Activated T-cell treated with anti-CD3 and anti-CD28 coated beads for 24 hours (primary cell): ENCODE results near the gene NUP210.

ENCODE experiments used
- DNase-seq: peaks from one replicate; pipeline ENCODE4 v3.0.0-alpha.2; 2020; ENCODE audit warnings: low read depth

NUP210 gene

DNA sequence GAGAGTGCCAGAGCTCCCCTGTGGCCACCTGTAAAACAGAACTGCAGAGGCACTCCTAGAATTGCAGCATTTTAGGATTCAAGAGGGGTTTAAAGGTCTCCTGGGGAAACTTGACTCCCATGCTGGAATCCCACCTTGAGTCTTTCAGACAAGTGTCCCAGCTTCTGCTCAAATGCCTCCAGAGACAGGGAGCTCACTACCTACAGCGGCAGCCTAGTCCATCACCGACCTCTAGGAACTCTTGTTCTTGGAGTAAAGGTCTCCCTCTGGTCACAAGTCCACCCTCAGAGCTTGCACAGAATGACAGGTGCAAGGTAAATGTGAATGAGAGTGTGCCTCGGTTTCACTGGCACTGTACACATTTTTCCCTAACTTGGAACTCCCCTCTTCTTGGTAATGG lies 72.0 kb downstream of the NUP210 start:
- DNase-seq = no peak

GRCh38 chr3:13347390-13347950 lies 72.7 kb downstream of the NUP210 start:
- DNase-seq = no peak

GRCh38 chr3:13346481-13347389 lies 73.4 kb downstream of the NUP210 start:
- peak; percentile 68 for DNase-seq

DNA sequence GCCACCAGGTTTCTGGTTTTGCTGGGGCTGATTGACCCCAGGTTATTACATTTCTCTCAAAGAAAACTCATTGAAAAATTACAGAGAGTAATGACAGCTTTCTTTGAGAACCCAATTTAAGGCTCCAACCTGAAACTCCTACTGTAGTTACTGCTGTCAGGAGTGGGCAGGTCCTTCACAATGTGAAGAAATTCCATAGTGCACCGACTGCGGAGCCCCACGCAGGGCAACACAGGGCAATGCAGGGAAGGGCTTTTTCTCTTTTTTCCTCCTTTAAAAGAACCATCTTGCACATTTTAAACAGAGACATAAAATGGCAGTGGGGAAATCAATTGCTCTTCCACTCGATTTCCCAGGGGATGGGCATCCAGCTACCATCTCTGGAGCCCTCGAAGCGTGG lies 74.3 kb downstream of the NUP210 start:
- DNase-seq = no peak

DNA sequence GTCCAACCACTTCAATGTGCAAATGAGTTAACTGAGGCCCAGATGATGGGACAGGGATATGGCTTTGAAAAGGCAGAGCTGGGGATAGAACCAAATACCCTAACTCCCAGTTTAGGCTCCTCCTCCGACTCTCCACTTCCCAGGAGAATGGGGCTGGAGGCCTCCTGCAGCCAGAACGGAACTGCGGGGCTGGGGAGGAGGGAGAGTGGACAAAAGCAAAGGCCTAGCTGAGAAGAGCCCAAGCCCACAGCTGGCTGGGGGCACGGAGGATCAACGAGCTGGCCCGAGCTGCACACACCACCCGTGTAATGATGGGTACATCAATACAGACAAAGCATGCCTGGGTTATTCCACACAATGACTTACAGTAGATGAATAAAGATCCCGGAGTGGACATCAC lies 74.8 kb downstream of the NUP210 start:
- DNase-seq = no peak

DNA sequence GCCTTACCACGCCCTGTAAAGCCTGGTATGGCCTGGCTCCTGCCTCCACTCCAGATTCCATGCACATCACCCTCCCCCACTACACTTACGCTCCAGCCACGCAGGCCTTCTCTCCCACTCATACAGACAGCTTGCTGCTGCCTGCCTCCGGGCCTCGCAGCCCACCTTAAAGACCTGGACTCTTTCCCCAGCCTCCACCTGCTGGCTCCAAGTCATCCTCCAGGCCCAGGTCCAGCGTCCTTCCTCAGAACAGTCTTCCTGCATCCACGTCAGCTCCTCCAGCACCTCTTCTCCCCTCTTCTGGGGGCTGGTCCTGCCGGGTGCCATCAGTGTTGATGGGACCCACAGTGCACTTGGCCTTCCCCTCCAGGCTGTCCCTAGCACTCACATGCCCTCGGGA lies 75.5 kb downstream of the NUP210 start:
- no peak for DNase-seq

GRCh38 chr3:13343601-13344000 lies 76.5 kb downstream of the NUP210 start:
- DNase-seq = no peak

DNA sequence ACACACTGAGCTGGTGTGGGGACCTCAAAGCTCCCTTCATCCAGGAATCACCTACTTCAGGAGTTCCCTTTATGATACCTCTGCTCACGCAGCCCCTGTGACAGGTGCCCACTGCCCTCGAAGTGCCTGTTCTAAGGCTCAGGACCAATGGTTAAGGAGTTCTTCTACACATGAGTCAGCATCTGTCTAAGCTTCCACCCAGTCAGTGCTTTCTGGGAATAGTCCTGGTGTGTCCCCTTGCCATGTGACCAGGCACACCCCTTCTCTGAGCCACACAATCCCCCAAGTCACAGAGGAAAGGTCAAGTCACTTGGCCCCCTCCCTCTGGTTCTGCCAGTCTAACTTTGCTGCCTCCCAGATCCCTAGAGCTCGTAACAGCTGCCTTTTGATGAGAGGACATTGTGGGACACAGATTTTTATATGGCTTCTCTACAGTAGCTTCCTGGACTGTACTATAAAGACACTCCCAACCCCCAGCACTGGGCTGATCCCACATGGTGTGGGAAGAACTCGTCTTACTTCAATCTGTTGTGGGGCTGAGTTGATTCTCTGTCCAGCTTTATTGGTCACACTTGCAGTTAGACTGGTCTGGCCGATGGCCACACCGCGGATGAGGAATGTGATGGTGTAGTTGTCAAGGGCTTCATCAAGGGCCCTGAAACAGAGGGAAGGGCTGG lies 78.8 kb downstream of the NUP210 start:
- DNase-seq = no peak

DNA sequence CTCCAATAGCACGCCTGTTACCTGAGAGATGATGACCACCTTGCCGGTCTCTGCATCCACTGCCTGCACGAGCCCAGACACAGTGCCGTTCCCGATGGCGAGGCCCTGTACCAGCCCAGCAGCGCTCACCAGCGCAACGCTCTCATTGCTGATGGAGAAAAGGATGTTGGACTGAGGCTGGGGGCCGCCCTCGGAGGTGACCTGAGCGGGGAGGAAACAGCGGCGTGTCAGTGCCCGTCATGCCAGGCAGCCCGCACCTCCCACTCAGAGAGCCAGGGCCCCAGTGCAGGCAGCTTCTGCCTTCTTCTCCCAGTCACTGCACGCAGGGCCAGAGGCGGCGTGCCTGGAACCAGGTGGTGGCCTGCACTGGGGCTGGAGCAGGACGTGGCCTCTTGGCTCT lies 80.3 kb downstream of the NUP210 start:
- no peak for DNase-seq

DNA sequence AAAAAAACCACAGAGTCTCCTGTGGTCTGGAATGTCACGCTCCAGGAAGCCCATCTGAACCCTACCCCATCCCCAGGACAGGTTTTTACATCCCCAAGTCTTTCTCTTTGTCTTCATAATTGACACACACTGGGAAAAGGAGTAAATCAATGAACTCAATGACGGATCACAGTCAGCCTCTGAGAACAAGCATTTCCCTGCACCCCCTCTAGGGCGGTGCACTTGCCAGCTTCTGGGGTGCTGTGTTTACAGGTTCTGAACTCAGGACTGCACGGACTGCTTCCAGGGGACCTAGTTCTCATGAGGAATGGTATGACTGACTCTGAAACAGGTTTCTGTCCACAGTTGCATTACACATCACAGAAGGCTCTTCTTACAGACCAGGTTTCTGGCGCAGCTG lies 81.1 kb downstream of the NUP210 start:
- DNase-seq = no peak

GRCh38 chr3:13338231-13338630 lies 81.9 kb downstream of the NUP210 start:
- DNase-seq = no peak

GRCh38 chr3:13336592-13336991 lies 83.5 kb downstream of the NUP210 start:
- no peak for DNase-seq

GRCh38 chr3:13335503-13335902 lies 84.6 kb downstream of the NUP210 start:
- DNase-seq = no peak

- no peak for DNase-seq
Observed at GRCh38 chr3:13335059-13335458, 85.1 kb downstream of the NUP210 start.

DNA sequence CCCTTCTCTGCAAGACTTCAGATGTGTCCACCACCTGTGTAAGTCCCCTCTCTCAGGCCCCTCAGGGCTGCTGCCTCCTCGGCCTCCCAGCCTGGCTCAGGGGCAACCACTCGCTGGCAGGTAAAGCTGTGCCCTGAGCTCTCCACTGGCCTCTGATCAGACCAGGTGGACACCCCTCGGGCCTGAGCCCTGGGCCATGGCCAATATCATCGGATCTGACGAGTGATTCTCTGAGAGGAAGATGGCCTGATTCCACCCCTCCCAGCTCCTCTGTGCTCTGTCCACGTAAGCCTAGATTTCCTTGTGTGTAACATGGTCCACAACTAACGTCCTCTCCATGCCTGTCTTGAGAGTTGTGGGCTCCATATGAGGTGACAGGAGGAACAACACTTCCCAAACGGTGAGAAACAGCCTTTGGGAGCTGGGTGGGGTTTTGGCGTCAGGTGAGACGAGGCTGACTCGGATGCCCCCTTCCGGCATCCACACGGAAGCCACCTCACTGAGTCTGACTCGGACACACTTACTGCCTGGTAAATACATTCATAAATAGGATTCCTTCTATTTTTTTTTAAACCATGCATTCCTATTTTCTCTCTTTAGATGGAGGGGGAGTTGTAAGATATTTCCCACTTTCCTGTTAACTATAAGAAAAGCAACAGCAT lies 86.8 kb downstream of the NUP210 start:
- DNase-seq = no peak

GRCh38 chr3:13332740-13333139 lies 87.4 kb downstream of the NUP210 start:
- no peak for DNase-seq

- no peak for DNase-seq
Observed at GRCh38 chr3:13332158-13332557, 88.0 kb downstream of the NUP210 start.

GRCh38 chr3:13329746-13330145 lies 90.4 kb downstream of the NUP210 start:
- DNase-seq = no peak

DNA sequence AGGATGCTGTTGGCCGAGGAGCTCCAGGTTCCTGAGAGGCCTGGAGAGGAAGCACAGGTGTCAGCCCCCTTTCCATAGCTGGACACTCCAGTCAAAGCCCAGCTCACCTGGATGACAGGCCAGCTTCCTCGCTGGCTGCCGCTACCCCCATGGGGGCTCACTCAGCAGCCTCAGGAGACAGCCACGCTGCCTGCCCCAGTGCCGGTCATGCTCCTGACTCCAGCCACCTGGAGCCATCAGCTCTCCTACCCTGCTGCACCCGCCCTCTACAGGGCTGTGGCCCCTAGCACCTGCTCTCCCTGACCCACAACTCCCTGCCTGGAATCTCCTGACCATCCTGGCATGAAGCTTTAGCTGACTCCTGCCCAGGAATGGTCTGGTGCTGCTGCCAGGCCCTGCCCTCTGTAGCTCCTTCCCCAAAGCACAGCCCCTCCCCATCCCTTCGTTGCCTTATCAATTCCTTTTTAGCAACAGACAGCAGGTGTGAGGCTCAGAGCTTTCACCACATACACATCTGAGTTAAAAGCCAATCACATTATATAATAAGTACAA lies 94.2 kb downstream of the NUP210 start:
- DNase-seq = no peak

DNA sequence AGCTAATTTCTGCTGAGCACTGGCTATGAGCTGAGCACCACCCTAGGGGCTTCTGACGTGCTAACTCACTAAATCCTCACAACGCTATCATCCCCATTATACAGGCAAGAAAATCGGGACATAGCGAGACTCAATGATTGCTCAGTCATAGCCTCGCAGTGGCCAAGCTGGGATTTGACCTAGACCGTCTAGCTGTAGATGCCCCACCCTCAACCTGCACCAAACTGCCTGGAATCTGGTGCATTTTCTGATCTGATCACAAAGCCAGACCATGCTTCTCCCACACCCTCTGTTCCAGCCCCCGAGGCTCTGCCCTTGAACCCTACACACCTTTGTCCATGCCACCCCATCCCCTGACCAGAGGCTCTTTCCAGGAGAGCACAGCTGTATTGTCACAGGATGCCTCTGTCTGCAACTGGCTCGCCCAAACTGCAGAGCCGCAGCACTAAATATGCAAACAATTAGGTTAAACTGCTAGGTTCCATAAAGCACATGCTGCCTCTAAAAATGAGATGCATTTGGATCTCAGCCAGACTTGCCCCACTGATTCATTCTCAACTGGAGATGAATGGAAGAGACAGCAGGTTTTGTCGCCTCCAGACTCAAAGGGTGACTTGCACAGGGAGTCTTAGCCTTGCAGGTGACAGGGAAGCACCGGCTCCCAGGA lies 95.2 kb downstream of the NUP210 start:
- no peak for DNase-seq

- no peak for DNase-seq
Observed at GRCh38 chr3:13323822-13324221, 96.3 kb downstream of the NUP210 start.

DNA sequence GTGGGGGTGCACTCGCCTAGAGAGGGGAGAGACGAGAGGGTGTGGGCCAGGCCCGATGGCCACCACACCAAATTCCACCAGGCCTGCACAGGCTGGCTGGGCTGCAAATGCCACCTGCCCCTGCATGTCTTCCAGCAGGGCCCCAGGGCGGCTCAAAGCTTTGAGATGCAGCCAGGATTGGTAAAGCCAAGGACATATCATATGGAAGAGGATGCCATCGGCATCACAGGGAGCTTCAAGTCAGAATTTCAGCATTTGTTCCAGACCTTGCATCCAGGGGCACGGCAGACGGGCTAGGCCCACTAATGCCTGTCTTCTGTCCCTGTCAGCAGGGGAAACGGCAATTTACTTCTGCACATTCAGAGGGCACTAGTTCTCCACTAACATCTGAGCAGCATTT lies 97.8 kb downstream of the NUP210 start:
- no peak for DNase-seq
